ENCODE data around the gene TMEM8B.

Gene TMEM8B

DNA sequence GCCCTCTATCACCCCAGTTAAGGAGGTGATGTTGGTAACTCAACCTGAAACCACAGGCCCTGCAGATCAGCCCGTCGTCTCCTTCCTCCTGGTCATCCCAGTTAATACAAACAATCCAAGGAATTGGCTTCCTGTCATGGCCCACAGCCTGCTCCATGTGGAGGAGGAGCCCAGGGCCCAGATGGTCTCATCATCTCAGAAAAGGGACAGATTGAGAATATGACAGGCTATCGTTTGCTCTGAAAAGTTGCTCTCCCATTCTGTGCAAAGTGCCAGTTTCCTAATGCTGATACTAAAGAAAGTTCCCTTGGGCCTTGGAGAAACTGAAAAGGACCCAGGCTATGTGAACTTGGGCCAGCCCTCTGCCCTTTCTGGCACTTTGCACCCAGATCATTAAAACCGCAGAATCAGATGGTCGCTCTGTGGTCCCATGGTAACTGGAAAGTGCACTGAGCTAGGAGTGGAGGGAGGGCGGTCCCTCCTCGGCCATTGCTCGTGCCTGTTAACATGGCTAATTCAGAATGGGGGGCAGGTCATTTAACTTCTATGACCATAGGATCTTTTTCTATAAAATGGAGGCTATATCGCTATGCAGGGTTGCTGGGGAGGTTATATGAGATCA, 79.6 kb downstream of the TMEM8B start:
- no peak overlapping the region for H3K4me3 ChIP-seq (ENCODE audit: low read length)
- no peak overlapping the region for H3K27ac ChIP-seq (ENCODE audit: low read length)

DNA sequence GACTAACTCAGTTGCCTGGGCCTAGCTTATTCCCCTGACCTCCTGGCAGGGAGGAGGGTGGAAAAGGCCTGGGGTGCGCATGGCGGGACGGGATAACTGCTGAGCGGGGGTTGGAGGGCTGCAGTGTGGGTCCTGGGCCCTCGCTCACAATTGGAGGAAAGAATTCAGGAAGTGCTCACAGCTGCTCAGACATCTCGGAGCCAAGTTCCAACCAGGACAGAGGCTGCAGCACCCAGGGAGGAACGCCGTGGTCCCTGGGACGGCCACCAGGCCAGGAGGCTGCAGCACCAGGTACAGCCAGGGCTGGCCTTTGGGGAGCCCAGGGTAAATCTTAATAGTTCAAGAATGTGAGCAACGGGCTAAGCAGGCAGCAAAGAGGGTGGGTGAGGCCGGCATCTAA, 80.2 kb downstream of the TMEM8B start, which contains the start of gene SPAAR:
Gene SPAAR (plus strand): TSS at position 217 of the 400 bp plus-strand sequence. CDS start 974 bp downstream, outside the sequence.
- Histone ChIP-seq H3K9me2 (replicated peaks; ENCODE audit: insufficient read depth, low read length) (no peaks in the 10 kb centered on the region), H3F3A (ENCODE audit: insufficient read depth, low read length) (peaks cover 15% of the 10 kb centered on the region), H3K27ac (ENCODE audit: low read length) (no peak within 1 kb of the TSS), H3K4me3 (ENCODE audit: low read length) (no peak within 1 kb of the TSS), H2AFZ (ENCODE audit: low read length) (peak within 1 kb of the TSS; percentile 95), H3K9ac (ENCODE audit: low read length) (no peak within 1 kb of the TSS), H3K36me3 (replicated peaks; ENCODE audit: insufficient read depth, low read length) (no peaks in the 10 kb centered on the region), H3K79me2 (ENCODE audit: low read length) (no peaks in the 10 kb centered on the region), H3K4me2 (ENCODE audit: low read depth, low read length) (peak within 1 kb of the TSS; percentile 75), H3K9me3 (replicated peaks; ENCODE audit: insufficient read depth, low read length) (no peaks in the 10 kb centered on the region), H3K27me3 (replicated peaks; ENCODE audit: insufficient read depth, low read length) (no peaks in the 10 kb centered on the region), H4K20me1 (ENCODE audit: insufficient read depth, low read length) (no peaks in the 10 kb centered on the region), H3K4me1 (ENCODE audit: low read length) (peaks cover 19% of the 10 kb centered on the region)
- TF ChIP-seq, protein P1, sequence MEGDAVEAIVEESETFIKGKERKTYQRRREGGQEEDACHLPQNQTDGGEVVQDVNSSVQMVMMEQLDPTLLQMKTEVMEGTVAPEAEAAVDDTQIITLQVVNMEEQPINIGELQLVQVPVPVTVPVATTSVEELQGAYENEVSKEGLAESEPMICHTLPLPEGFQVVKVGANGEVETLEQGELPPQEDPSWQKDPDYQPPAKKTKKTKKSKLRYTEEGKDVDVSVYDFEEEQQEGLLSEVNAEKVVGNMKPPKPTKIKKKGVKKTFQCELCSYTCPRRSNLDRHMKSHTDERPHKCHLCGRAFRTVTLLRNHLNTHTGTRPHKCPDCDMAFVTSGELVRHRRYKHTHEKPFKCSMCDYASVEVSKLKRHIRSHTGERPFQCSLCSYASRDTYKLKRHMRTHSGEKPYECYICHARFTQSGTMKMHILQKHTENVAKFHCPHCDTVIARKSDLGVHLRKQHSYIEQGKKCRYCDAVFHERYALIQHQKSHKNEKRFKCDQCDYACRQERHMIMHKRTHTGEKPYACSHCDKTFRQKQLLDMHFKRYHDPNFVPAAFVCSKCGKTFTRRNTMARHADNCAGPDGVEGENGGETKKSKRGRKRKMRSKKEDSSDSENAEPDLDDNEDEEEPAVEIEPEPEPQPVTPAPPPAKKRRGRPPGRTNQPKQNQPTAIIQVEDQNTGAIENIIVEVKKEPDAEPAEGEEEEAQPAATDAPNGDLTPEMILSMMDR (IDR thresholded peaks at IDR 0.05; ENCODE audit: low read length) = no peak
- TF ChIP-seq EZH2 (optimal IDR thresholded peaks at IDR 0.05; ENCODE audit: low read depth, low read length) (no peak), EZH2phosphoT487 (IDR thresholded peaks at IDR 0.05; ENCODE audit: low read length) (no peak)
- DNase-seq = no peak

More for the DNA sequence above, 79.6 kb downstream of the TMEM8B start:
- no peak overlapping the region for H3K4me2 ChIP-seq (ENCODE audit: low read depth, low read length)
- no peaks in the 10 kb centered on the region for H3K9me3 ChIP-seq (replicated peaks; ENCODE audit: insufficient read depth, low read length)
- no peaks in the 10 kb centered on the region for H4K20me1 ChIP-seq (ENCODE audit: insufficient read depth, low read length)
- no peak overlapping the region for H2AFZ ChIP-seq (ENCODE audit: low read length)
- no peak overlapping the region for H3K9ac ChIP-seq (ENCODE audit: low read length)
- H3F3A ChIP-seq (ENCODE audit: insufficient read depth, low read length) = peaks cover 15% of the 10 kb centered on the region
- DNase-seq = no peak
- no peaks in the 10 kb centered on the region for H3K27me3 ChIP-seq (replicated peaks; ENCODE audit: insufficient read depth, low read length)
- no peaks in the 10 kb centered on the region for H3K79me2 ChIP-seq (ENCODE audit: low read length)
- H3K9me2 ChIP-seq (replicated peaks; ENCODE audit: insufficient read depth, low read length) = no peaks in the 10 kb centered on the region
- TF ChIP-seq EZH2phosphoT487 (IDR thresholded peaks at IDR 0.05; ENCODE audit: low read length) = no peak
- TF ChIP-seq, protein P1 (IDR thresholded peaks at IDR 0.05; ENCODE audit: low read length) = no peak
- no peak for TF ChIP-seq EZH2 (optimal IDR thresholded peaks at IDR 0.05; ENCODE audit: low read depth, low read length)
- H3K36me3 ChIP-seq (replicated peaks; ENCODE audit: insufficient read depth, low read length) = no peaks in the 10 kb centered on the region
- peaks cover 19% of the 10 kb centered on the region for H3K4me1 ChIP-seq (ENCODE audit: low read length)

DNA sequence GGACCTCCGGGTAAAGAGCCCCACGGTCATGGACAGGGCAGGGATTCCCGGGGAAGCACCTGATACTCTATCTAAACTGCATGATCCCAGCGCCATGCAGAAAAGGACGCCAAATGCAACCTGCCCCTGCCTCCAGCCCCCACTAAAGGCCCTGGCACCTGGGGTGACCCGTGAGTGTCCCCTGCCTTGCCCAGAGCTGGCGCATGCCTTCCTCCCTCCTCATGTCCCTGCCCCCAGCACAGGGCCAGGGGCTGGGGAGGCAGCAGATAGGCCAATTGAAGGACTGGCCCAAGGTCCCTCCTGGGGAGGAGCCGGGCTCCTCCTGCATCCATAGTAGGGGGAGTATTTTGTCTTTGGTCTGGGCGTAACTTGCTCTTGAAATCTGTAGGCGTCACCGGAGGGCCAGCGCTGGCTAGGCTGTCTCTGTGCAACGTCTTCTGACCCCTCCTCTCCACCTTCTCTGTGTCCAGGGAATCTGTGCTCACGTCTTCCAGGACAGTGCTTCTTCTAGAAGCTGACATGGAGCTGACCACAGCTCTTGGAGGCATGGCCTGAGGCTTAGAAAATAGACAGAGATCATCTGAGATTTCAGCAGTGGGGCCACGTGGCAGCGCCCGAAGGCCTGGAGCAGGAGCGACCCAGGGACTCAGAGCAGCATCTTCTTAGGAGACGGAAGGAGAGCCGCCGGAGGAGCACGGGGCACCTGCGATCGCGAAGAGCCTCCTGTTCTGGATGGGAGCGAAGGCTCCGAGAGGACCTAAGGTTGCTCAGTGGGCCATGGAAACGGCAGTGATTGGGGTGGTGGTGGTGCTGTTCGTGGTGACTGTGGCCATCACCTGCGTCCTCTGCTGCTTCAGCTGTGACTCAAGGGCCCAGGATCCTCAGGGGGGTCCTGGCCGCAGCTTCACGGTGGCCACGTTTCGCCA, 80.9 kb downstream of the TMEM8B start:
- Histone ChIP-seq H3K79me2 (ENCODE audit: low read length) (no peaks in the 10 kb centered on the region), H3K36me3 (replicated peaks; ENCODE audit: insufficient read depth, low read length) (no peaks in the 10 kb centered on the region), H2AFZ (ENCODE audit: low read length) (peak overlapping the region; percentile 95), H3K4me3 (ENCODE audit: low read length) (no peak overlapping the region), H3K27me3 (replicated peaks; ENCODE audit: insufficient read depth, low read length) (no peaks in the 10 kb centered on the region), H3K4me2 (ENCODE audit: low read depth, low read length) (peak overlapping the region; percentile 75), H3K9ac (ENCODE audit: low read length) (peak overlapping the region; percentile 36; the same call in 1 of the 2 replicates), H3F3A (ENCODE audit: insufficient read depth, low read length) (peaks cover 15% of the 10 kb centered on the region), H3K27ac (ENCODE audit: low read length) (peak overlapping the region; percentile 64; the same call in 1 of the 2 replicates), H4K20me1 (ENCODE audit: insufficient read depth, low read length) (no peaks in the 10 kb centered on the region), H3K9me3 (replicated peaks; ENCODE audit: insufficient read depth, low read length) (no peaks in the 10 kb centered on the region), H3K9me2 (replicated peaks; ENCODE audit: insufficient read depth, low read length) (no peaks in the 10 kb centered on the region), H3K4me1 (ENCODE audit: low read length) (peaks cover 19% of the 10 kb centered on the region)
- no peak for DNase-seq
- TF ChIP-seq, protein P1 (IDR thresholded peaks at IDR 0.05; ENCODE audit: low read length) = no peak
- TF ChIP-seq EZH2phosphoT487 (IDR thresholded peaks at IDR 0.05; ENCODE audit: low read length) (no peak), EZH2 (optimal IDR thresholded peaks at IDR 0.05; ENCODE audit: low read depth, low read length) (no peak)
